K562 (cell line): ENCODE measurements around the gene PHYH. TPM values are rescaled to one million over a fixed set of nuclear protein-coding genes. Genes with fewer than 3 reads are reported as not detected.

Source experiments
- ATAC-seq: fragments of 200-7000 bp; cut with Tn5 transposase; 3 replicates; pipeline ENCODE4 v1.9.1; 2020; ENCODE audit warnings: moderate library complexity
- BruUV-seq: library from RNA; stranded (reverse); fragments of 400-500 nt; replicated peaks from 2 replicates; lab custom pipeline; 2021; lab: Mats Ljungman, UMichigan
- CTCF ChIA-PET: fragments of 300-600 bp; formaldehyde crosslinking; extraction: SDS; loops from one replicate; lab custom pipeline; 2021; ENCODE audit warnings: low intra/inter-chr PET ratio; lab: Yijun Ruan, JAX
- POLR2A ChIA-PET: fragments of 300-600, 350-650 bp; sonication (Branson Sonifier 250); formaldehyde crosslinking; extraction: SDS; loops from one replicate; lab custom pipeline; 2021; ENCODE audit warnings: antibody characterized with exemption, inconsistent platforms; lab: Yijun Ruan, JAX
- DNase-seq, 4 experiments: peaks; one replicate each; pipeline versions ENCODE4 v3.0.0 to v3.0.0-alpha.2; 2011 to 2018; ENCODE audit warnings: low spot score in 3 of 4, mixed read lengths in 3 of 4; ENCODE audit errors: extremely low read depth in 1 of 4
- FAIRE-seq: peaks from 2 replicates; lab custom pipeline; 2011; peaks lifted over from hg19 to GRCh38; lab: Jason Lieb, UNC
- H2AFZ ChIP-seq: 2 replicates; pipeline ENCODE4 v1.6.0; 2011; ENCODE audit warnings: low read depth, low read length, control low read depth, inconsistent platforms
- H3K27ac ChIP-seq: fragments of 200-600 bp; 3 replicates; pipeline ENCODE4 v1.8.0; 2011; ENCODE audit warnings: low read depth, mild to moderate bottlenecking, control low read depth, inconsistent platforms, low read length, moderate library complexity, mixed read lengths; ENCODE audit errors: extremely low read depth
- H3K27me3 ChIP-seq, 2 experiments: fragments of 300-600 bp in 1 of 2; 2 replicates in 1 of 2; 3 replicates in 1 of 2; pipeline versions ENCODE4 v1.6.0 to v1.8.0; 2011; ENCODE audit warnings: inconsistent platforms in 2 of 2, low read length in 2 of 2, mild to moderate bottlenecking in 1 of 2, mixed read lengths in 1 of 2, moderate library complexity in 1 of 2; ENCODE audit not compliant: control insufficient read depth in 2 of 2, insufficient read depth in 2 of 2
- H3K36me3 ChIP-seq: fragments of 300-600 bp; 3 replicates; pipeline ENCODE4 v1.8.0; 2011; ENCODE audit warnings: mild to moderate bottlenecking, low read length, inconsistent platforms; ENCODE audit not compliant: control insufficient read depth, insufficient read depth
- H3K4me1 ChIP-seq, 2 experiments: fragments of 200-600 bp in 1 of 2; replicated peaks in 1 of 2; 2 replicates in 1 of 2; 3 replicates in 1 of 2; pipeline versions ENCODE4 v1.5.1 to v1.8.0; 2011; ENCODE audit warnings: inconsistent platforms in 2 of 2, low read length in 2 of 2, mild to moderate bottlenecking in 1 of 2, mixed read lengths in 1 of 2, moderate library complexity in 1 of 2; ENCODE audit not compliant: control insufficient read depth in 2 of 2, insufficient read depth in 2 of 2
- H3K4me2 ChIP-seq: 2 replicates; pipeline ENCODE4 v1.6.1; 2011; ENCODE audit warnings: low read length, control low read depth, inconsistent platforms, mixed read lengths; ENCODE audit not compliant: insufficient read depth
- H3K4me3 ChIP-seq: fragments of 200-600 bp; sonication (generic), shearing (Covaris generic); 2 replicates; pipeline ENCODE4 v1.5.1; 2016; ENCODE audit warnings: control low read depth, inconsistent platforms
- H3K79me2 ChIP-seq: fragments of 200-600 bp; 3 replicates; pipeline ENCODE4 v1.8.0; 2011; ENCODE audit warnings: low read length, inconsistent platforms; ENCODE audit not compliant: control insufficient read depth, insufficient read depth
- H3K9ac ChIP-seq, 2 experiments: 2 replicates each; pipeline versions ENCODE4 v1.6.0 to v1.6.1; 2011; ENCODE audit warnings: low read depth in 2 of 2, low read length in 2 of 2, control low read depth in 1 of 2, inconsistent platforms in 1 of 2, mild to moderate bottlenecking in 1 of 2, mixed read lengths in 1 of 2; ENCODE audit not compliant: insufficient read depth in 1 of 2
- H3K9me1 ChIP-seq: one replicate; pipeline ENCODE4 v1.6.0; 2011; ENCODE audit warnings: inconsistent platforms, mild to moderate bottlenecking, low read length, moderate library complexity; ENCODE audit not compliant: control insufficient read depth, insufficient read depth
- H3K9me3 ChIP-seq: replicated peaks from 2 replicates; pipeline ENCODE4 v1.5.1; 2011; ENCODE audit warnings: low read depth, low read length, inconsistent platforms; ENCODE audit not compliant: control insufficient read depth, insufficient read depth
- H4K20me1 ChIP-seq: replicated peaks from 2 replicates; pipeline ENCODE4 v1.6.1; 2011; ENCODE audit warnings: low read length, inconsistent platforms, mixed read lengths; ENCODE audit not compliant: control insufficient read depth, insufficient read depth
- CBFA2T2 ChIP-seq: fragments of 450-650 bp; conservative IDR thresholded peaks from 2 replicates; pipeline ENCODE4 v1.6.1; 2017; ENCODE audit warnings: mild to moderate bottlenecking
- ETS2 ChIP-seq: IDR thresholded peaks from 2 replicates; pipeline ENCODE4 v1.6.1; 2016; ENCODE audit warnings: borderline replicate concordance, missing genetic modification characterization, mild to moderate bottlenecking, moderate library complexity, missing compliant biosample characterization; ENCODE audit not compliant: poor library complexity, severe bottlenecking
- GATAD2A ChIP-seq: fragments of 450-650 bp; IDR thresholded peaks from 2 replicates; pipeline ENCODE4 v1.6.1; 2017
- HNRNPK ChIP-seq: fragments of 200-400 bp; formaldehyde crosslinking; IDR thresholded peaks from one replicate; pipeline ENCODE4 v1.6.1; 2018; ENCODE audit warnings: mild to moderate bottlenecking, low read depth, low read length; ENCODE audit not compliant: poor library complexity, severe bottlenecking
- JUND ChIP-seq, 2 experiments: IDR thresholded peaks; 2 replicates in 1 of 2; 3 replicates in 1 of 2; pipeline ENCODE4 v1.6.1; 2011; ENCODE audit warnings: borderline replicate concordance in 2 of 2, low read depth in 2 of 2, low read length in 2 of 2, improper control_type of control experiment in 1 of 2, missing biosample characterization in 1 of 2, missing genetic modification characterization in 1 of 2, missing genetic modification reagents in 1 of 2
- KDM4B ChIP-seq, 2 experiments: fragments of 450-650 bp in 1 of 2; sonication (generic) in 1 of 2; IDR thresholded peaks; 2 replicates each; pipeline ENCODE4 v1.6.1; 2016 to 2017; ENCODE audit warnings: borderline replicate concordance in 2 of 2, antibody characterized with exemption in 1 of 2, low read depth in 1 of 2, mild to moderate bottlenecking in 1 of 2
- MED1 ChIP-seq: sonication (generic); formaldehyde crosslinking; IDR thresholded peaks from 2 replicates; pipeline ENCODE4 v1.8.1; 2023; ENCODE audit warnings: missing genetic modification reagents, borderline replicate concordance
- MTA3 ChIP-seq: fragments of 450-650 bp; formaldehyde crosslinking; IDR thresholded peaks from 2 replicates; pipeline ENCODE4 v1.6.1; 2017; ENCODE audit warnings: mild to moderate bottlenecking, borderline replicate concordance
- RFX1 ChIP-seq: fragments of 450-650 bp; IDR thresholded peaks from 2 replicates; pipeline ENCODE4 v1.6.1; 2016; ENCODE audit warnings: mild to moderate bottlenecking, moderate library complexity
- SNIP1 ChIP-seq: fragments of 450-650 bp; IDR thresholded peaks from 2 replicates; pipeline ENCODE4 v1.7.1; 2017; ENCODE audit warnings: low read depth, mild to moderate bottlenecking
- SOX6 ChIP-seq: fragments of 450-650 bp; IDR thresholded peaks from 2 replicates; pipeline ENCODE4 v1.6.1; 2014; ENCODE audit warnings: mild to moderate bottlenecking
- TCF7L2 ChIP-seq: fragments of 150-350 bp; IDR thresholded peaks from 2 replicates; pipeline ENCODE4 v1.6.1; 2016; ENCODE audit warnings: low read depth, mild to moderate bottlenecking, low read length, moderate library complexity
- ZC3H4 ChIP-seq: sonication (generic); formaldehyde crosslinking; IDR thresholded peaks from 2 replicates; pipeline ENCODE4 v1.9.0; 2021; ENCODE audit warnings: missing genetic modification reagents, borderline replicate concordance
- ZNF224 ChIP-seq: sonication (generic); formaldehyde crosslinking; IDR thresholded peaks from 2 replicates; pipeline ENCODE4 v1.8.0; 2022; ENCODE audit warnings: mild to moderate bottlenecking, missing genetic modification reagents
- ZNF696 ChIP-seq: fragments of 250-450 bp; sonication (Bioruptor Pico); conservative IDR thresholded peaks from 2 replicates; pipeline ENCODE4 v1.4.0; 2020; ENCODE audit warnings: mild to moderate bottlenecking, moderate library complexity
- WGBS: fragments of 100-300 bp; shearing (Covaris generic); methylation state at CpG from one replicate; pipeline ENCODE4 v1.1.6; 2016; ENCODE audit warnings: low coverage, mixed read lengths; ENCODE audit not compliant: insufficient coverage; ENCODE audit errors: missing lambda C conversion rate; 5-methylcytosine and 5-hydroxymethylcytosine counted together
- in situ Hi-C: fragments of 300-500 bp; cut with MboI; formaldehyde crosslinking; loops from 4 replicates; pipeline ENCODE4 v1.15.0; 2018; ENCODE audit warnings: inconsistent platforms, mixed read lengths
- intact Hi-C: fragments of 100-400 bp; cut with micrococcal nuclease; formaldehyde crosslinking; loops from 2 replicates; pipeline ENCODE4 v1.14.2; 2022
- polyA plus RNA-seq, 8 experiments: library from polyadenylated mRNA; depleted of rRNA in 4 of 8; stranded (reverse) in 5 of 8; unstranded in 3 of 8; fragments of >200 nt; fragmentation: Nextera tagmentation in 2 of 8; fragmentation: Illumina TruSeq in 1 of 8; extraction: Ambion mirVana in 2 of 8; extraction: Trizol in 1 of 8; gene quantifications; 2 replicates each; pipeline versions ENCODE4 v1.2.1 to v1.2.3, GENCODE V29; 2011 to 2014; ENCODE audit warnings: inconsistent platforms in 1 of 8, missing spikeins in 1 of 8
- total RNA-seq, 7 experiments: library from RNA; depleted of rRNA in 6 of 7; stranded (reverse); fragments of >200 nt in 6 of 7; fragmentation: Illumina TruSeq in 2 of 7; extraction: Trizol in 2 of 7; gene quantifications; 2 replicates each; pipeline versions ENCODE4 v1.2.1 to v1.2.3, GENCODE V29; 2011 to 2021; ENCODE audit warnings: low replicate concordance in 1 of 7
- TF ChIP-seq, protein P1 (sequence below), 2 experiments: fragments of 450-650 bp; IDR thresholded peaks; 2 replicates each; pipeline ENCODE4 v1.6.1; 2016
- TF ChIP-seq, protein P2 (sequence below): fragments of 450-650 bp; IDR thresholded peaks from 2 replicates; pipeline ENCODE4 v1.6.1; 2017; ENCODE audit warnings: antibody characterized with exemption
- TF ChIP-seq, protein P3 (sequence below), 3 experiments: fragments of 200-800 bp in 1 of 3; sonication (Bioruptor generic) in 1 of 3; sonication (generic) in 1 of 3; formaldehyde crosslinking in 1 of 3; IDR thresholded peaks; 2 replicates each; pipeline versions ENCODE4 v1.6.1 to v1.8.0; 2016 to 2022; ENCODE audit warnings: mild to moderate bottlenecking in 2 of 3, missing compliant biosample characterization in 2 of 3, missing genetic modification characterization in 2 of 3, missing genetic modification reagents in 1 of 3

The PHYH gene
- total and polyA plus RNA-seq, 9 of the 15 experiments (the other 6 are each of a cell fraction or from before 2014, with no cell fraction given): 3.8 to 6.9 (median 5.7) TPM

DNA sequence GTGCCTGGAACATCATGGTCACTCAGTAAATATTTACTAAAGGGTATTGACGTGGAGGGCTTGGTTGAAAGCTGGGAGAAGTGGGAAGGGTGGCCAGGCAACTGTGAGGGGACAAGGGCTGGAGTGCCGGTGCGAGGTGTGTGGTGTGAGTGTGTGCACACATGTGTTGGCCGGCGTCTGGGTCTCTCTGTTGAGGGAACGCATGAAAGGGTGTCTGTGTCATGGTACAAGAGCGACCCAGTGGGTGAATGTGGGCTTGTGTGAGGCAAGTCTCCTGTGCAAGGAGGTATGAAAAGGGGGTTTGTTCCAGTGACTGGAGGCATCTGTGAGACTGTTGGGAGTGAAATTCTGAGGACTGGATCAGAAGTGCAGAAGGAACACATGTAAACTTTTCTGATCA lies 36.3 kb downstream of the PHYH start:
- no peak overlapping the region for H3K9ac ChIP-seq
- no peak for TF ChIP-seq GATAD2A
- no peak for TF ChIP-seq CBFA2T2
- no peak for TF ChIP-seq HNRNPK
- no peak for TF ChIP-seq TCF7L2
- no peak for TF ChIP-seq JUND (IDR thresholded peaks at IDR 0.05; ENCODE audit: borderline replicate concordance, low read depth, low read length)
- no peak for TF ChIP-seq JUND (tag; IDR thresholded peaks at IDR 0.05; ENCODE audit: borderline replicate concordance, low read depth, low read length)
- no peak for TF ChIP-seq SNIP1
- TF ChIP-seq, protein P1, sequence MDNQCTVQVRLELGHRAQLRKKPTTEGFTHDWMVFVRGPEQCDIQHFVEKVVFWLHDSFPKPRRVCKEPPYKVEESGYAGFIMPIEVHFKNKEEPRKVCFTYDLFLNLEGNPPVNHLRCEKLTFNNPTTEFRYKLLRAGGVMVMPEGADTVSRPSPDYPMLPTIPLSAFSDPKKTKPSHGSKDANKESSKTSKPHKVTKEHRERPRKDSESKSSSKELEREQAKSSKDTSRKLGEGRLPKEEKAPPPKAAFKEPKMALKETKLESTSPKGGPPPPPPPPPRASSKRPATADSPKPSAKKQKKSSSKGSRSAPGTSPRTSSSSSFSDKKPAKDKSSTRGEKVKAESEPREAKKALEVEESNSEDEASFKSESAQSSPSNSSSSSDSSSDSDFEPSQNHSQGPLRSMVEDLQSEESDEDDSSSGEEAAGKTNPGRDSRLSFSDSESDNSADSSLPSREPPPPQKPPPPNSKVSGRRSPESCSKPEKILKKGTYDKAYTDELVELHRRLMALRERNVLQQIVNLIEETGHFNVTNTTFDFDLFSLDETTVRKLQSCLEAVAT (IDR thresholded peaks at IDR 0.05): no peak
- no peak for TF ChIP-seq ZNF696 (CRISPR knock-in tag)
- TF ChIP-seq SOX6: no peak
- TF ChIP-seq MTA3: no peak
- TF ChIP-seq, protein P2, sequence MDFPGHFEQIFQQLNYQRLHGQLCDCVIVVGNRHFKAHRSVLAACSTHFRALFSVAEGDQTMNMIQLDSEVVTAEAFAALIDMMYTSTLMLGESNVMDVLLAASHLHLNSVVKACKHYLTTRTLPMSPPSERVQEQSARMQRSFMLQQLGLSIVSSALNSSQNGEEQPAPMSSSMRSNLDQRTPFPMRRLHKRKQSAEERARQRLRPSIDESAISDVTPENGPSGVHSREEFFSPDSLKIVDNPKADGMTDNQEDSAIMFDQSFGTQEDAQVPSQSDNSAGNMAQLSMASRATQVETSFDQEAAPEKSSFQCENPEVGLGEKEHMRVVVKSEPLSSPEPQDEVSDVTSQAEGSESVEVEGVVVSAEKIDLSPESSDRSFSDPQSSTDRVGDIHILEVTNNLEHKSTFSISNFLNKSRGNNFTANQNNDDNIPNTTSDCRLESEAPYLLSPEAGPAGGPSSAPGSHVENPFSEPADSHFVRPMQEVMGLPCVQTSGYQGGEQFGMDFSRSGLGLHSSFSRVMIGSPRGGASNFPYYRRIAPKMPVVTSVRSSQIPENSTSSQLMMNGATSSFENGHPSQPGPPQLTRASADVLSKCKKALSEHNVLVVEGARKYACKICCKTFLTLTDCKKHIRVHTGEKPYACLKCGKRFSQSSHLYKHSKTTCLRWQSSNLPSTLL: no peak
- TF ChIP-seq RFX1: no peak
- TF ChIP-seq ZC3H4 (CRISPR knock-in tag): no peak
- TF ChIP-seq, protein P3, sequence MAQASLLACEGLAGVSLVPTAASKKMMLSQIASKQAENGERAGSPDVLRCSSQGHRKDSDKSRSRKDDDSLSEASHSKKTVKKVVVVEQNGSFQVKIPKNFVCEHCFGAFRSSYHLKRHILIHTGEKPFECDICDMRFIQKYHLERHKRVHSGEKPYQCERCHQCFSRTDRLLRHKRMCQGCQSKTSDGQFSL (CRISPR knock-in tag; IDR thresholded peaks at IDR 0.05): no peak
- TF ChIP-seq, protein P3 (tag; IDR thresholded peaks at IDR 0.05): no peak
- TF ChIP-seq KDM4B (IDR thresholded peaks at IDR 0.05; ENCODE audit: borderline replicate concordance in 2 of 2, low read depth in 1 of 2): no peak
- TF ChIP-seq ZNF224 (CRISPR knock-in tag): no peak
- TF ChIP-seq MED1: no peak
- TF ChIP-seq ETS2 (tag): no peak
- H3K36me3 ChIP-seq: no peaks in the 10 kb centered on the region
- H3K27me3 ChIP-seq: no peaks in the 10 kb centered on the region; a peak in 2 of 5 replicates
- WGBS: 22% methylated on average over 7 of the region's 7 CpGs
- CTCF ChIA-PET: no interaction called here
- no peak for DNase-seq
- BruUV-seq: no TSS peak
- intact Hi-C loops (no loop called here), in situ Hi-C loops (no loop called here)
- no peak for FAIRE-seq
- H3K27ac ChIP-seq: no peak overlapping the region
- no peak overlapping the region for H3K4me2 ChIP-seq
- no peaks in the 10 kb centered on the region for H3K9me1 ChIP-seq
- 0 out of 2 replicates have a peak overlapping the region, but pooled peaks have one; percentile 3 for H2AFZ ChIP-seq
- no peaks in the 10 kb centered on the region for H3K9me3 ChIP-seq
- no peak overlapping the region for H3K4me3 ChIP-seq
- H3K4me1 ChIP-seq: peaks cover 0 to 3% of the 10 kb centered on the region in 2 experiments; a peak in 2 of 5 replicates
- POLR2A ChIA-PET: no interaction called here
- no peaks in the 10 kb centered on the region for H4K20me1 ChIP-seq
- no peaks in the 10 kb centered on the region for H3K79me2 ChIP-seq
- peak; percentile 58 for ATAC-seq
